Endothelial cell (in vitro differentiated cells): ENCODE data around the gene MPZL3. TPM values are rescaled to one million over a fixed set of nuclear protein-coding genes. Genes with fewer than 3 reads are reported as not detected.

Experiments
- DNase-seq: peaks from one replicate; pipeline ENCODE4 v3.0.0; 2021; ENCODE audit warnings: low spot score
- H3K27ac Mint-ChIP-seq: one replicate; pipeline ENCODE4 v1.8.0; 2021; ENCODE audit warnings: mixed read lengths, inconsistent platforms; ENCODE audit not compliant: unreplicated experiment
- H3K27me3 Mint-ChIP-seq: one replicate; pipeline ENCODE4 v1.8.0; 2021; ENCODE audit warnings: mild to moderate bottlenecking, moderate library complexity, mixed read lengths, inconsistent platforms; ENCODE audit not compliant: unreplicated experiment
- H3K36me3 Mint-ChIP-seq: one replicate; pipeline ENCODE4 v1.8.0; 2021; ENCODE audit warnings: mild to moderate bottlenecking, low read depth, mixed read lengths, inconsistent platforms; ENCODE audit not compliant: unreplicated experiment
- H3K4me1 Mint-ChIP-seq: one replicate; pipeline ENCODE4 v1.8.0; 2021; ENCODE audit warnings: mild to moderate bottlenecking, mixed read lengths, inconsistent platforms; ENCODE audit not compliant: unreplicated experiment
- H3K4me3 Mint-ChIP-seq: one replicate; pipeline ENCODE4 v1.8.0; 2021; ENCODE audit warnings: mild to moderate bottlenecking, mixed read lengths, inconsistent platforms; ENCODE audit not compliant: unreplicated experiment
- H3K9me3 Mint-ChIP-seq: one replicate; pipeline ENCODE4 v1.8.0; 2021; ENCODE audit warnings: mixed read lengths, inconsistent platforms; ENCODE audit not compliant: unreplicated experiment
- total RNA-seq: library from RNA; stranded (reverse); fragmentation: NEBNext Ultra II Directional; extraction: Animal tissue kit (Norgen Biotek cat#: 25700); gene quantifications from one replicate; pipeline ENCODE4 v1.2.1, GENCODE V29; 2021; ENCODE audit not compliant: unreplicated experiment
- TF ChIP-seq, protein P1 (sequence below): fragments of 200-600 bp; sonication (generic); IDR thresholded peaks from one replicate; pipeline ENCODE4 v1.5.0; 2021; ENCODE audit warnings: antibody characterized with exemption; ENCODE audit not compliant: unreplicated experiment

MPZL3 gene
- total RNA-seq, 1 donor from 2014 or later, result 10.7 TPM

DNA sequence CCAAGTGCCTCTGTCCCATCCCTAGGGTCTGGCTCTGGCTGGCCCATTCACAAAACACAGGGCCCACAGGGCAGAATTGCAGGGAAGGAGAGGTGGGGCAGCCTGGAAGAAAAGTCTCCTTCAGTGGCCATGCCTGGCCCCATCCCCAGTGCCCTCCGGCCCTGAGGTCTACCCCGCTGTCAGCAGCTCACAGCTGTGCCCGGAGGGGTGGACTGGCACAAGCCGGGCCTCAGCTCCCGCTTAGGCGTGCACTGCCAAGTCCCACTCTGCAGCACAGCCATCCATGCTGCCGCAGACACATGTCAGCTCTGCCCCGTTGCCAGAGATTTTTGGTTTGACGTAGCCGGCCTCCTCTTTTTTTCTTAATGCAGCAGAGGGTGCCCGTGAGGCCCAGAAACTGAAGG, 71.9 kb downstream of the MPZL3 start:
- H3K36me3 Mint-ChIP-seq, result no peaks in the 10 kb centered on the region
- TF ChIP-seq, protein P1, sequence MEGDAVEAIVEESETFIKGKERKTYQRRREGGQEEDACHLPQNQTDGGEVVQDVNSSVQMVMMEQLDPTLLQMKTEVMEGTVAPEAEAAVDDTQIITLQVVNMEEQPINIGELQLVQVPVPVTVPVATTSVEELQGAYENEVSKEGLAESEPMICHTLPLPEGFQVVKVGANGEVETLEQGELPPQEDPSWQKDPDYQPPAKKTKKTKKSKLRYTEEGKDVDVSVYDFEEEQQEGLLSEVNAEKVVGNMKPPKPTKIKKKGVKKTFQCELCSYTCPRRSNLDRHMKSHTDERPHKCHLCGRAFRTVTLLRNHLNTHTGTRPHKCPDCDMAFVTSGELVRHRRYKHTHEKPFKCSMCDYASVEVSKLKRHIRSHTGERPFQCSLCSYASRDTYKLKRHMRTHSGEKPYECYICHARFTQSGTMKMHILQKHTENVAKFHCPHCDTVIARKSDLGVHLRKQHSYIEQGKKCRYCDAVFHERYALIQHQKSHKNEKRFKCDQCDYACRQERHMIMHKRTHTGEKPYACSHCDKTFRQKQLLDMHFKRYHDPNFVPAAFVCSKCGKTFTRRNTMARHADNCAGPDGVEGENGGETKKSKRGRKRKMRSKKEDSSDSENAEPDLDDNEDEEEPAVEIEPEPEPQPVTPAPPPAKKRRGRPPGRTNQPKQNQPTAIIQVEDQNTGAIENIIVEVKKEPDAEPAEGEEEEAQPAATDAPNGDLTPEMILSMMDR, result no peak
- peaks cover 6% of the 10 kb centered on the region for H3K27me3 Mint-ChIP-seq
- no peak overlapping the region for H3K4me3 Mint-ChIP-seq
- no peaks in the 10 kb centered on the region for H3K9me3 Mint-ChIP-seq
- peak; percentile 45 for DNase-seq
- peaks cover 19% of the 10 kb centered on the region for H3K4me1 Mint-ChIP-seq
- no peak overlapping the region for H3K27ac Mint-ChIP-seq

DNA sequence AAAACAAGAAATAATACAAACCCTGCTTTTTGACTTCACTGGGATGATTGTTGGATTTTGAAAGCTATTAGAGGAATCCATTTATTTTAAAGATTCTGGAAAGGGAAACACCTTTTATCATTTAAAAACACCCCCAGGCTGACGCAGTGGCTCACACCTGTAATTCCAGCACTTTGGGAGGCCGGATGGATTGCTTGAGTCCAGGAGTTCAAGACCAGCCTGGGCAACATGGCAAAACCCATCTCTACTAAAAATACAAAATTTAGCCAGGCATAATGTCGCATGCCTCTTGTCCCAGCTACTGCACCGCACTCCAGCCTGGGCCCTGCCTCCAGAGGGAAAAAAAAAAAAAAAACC, 75.4 kb downstream of the MPZL3 start:
- TF ChIP-seq, protein P1, result no peak
- no peak overlapping the region for H3K27ac Mint-ChIP-seq
- H3K36me3 Mint-ChIP-seq, result no peaks in the 10 kb centered on the region
- H3K27me3 Mint-ChIP-seq, result peaks cover 21% of the 10 kb centered on the region
- no peaks in the 10 kb centered on the region for H3K9me3 Mint-ChIP-seq
- peaks cover 21% of the 10 kb centered on the region for H3K4me1 Mint-ChIP-seq
- H3K4me3 Mint-ChIP-seq, result no peak overlapping the region
- no peak for DNase-seq

Other genes starting within 250 kb of the MPZL3 start
- not detected for gene TMPRSS4, start 175.3 kb downstream of the MPZL3 start, total RNA-seq
- not detected for gene SMIM35, start 165.4 kb downstream of the MPZL3 start, total RNA-seq
- 3.1 TPM for gene SCN4B, start 99.5 kb downstream of the MPZL3 start, total RNA-seq
- gene SCN2B, start 75.7 kb downstream of the MPZL3 start, total RNA-seq, result not detected
- 0.31 TPM for gene JAML, start 27.4 kb downstream of the MPZL3 start, total RNA-seq
- gene MPZL2, start 11.9 kb upstream of the MPZL3 start, total RNA-seq, result 1.0 TPM
- gene CD3E, start 52.4 kb upstream of the MPZL3 start, total RNA-seq, result not detected
- not detected for gene CD3D, start 90.3 kb upstream of the MPZL3 start, total RNA-seq
- gene CD3G, start 92.0 kb upstream of the MPZL3 start, total RNA-seq, result not detected
- 32.0 TPM for gene UBE4A, start 107.2 kb upstream of the MPZL3 start, total RNA-seq
- gene ATP5MG, start 149.2 kb upstream of the MPZL3 start, total RNA-seq, result 280 TPM
- 104 TPM for gene KMT2A, start 184.1 kb upstream of the MPZL3 start, total RNA-seq